OCI-LY3 (cell line): ENCODE data around the gene CACNA1C.

ENCODE experiments used
- EZH2phosphoT487 ChIP-seq: fragments of 200-600 bp; shearing (Covaris generic); IDR thresholded peaks from 2 replicates; pipeline ENCODE4 v1.6.1; 2018; ENCODE audit warnings: antibody characterized with exemption, mixed run types, low read depth
- TF ChIP-seq, protein P1 (sequence below): fragments of 200-600, 300-600 bp; sonication (generic); IDR thresholded peaks from 2 replicates; pipeline ENCODE4 v1.5.1; 2014; ENCODE audit warnings: antibody characterized with exemption, low read length, low read depth

- TF ChIP-seq, protein P1, sequence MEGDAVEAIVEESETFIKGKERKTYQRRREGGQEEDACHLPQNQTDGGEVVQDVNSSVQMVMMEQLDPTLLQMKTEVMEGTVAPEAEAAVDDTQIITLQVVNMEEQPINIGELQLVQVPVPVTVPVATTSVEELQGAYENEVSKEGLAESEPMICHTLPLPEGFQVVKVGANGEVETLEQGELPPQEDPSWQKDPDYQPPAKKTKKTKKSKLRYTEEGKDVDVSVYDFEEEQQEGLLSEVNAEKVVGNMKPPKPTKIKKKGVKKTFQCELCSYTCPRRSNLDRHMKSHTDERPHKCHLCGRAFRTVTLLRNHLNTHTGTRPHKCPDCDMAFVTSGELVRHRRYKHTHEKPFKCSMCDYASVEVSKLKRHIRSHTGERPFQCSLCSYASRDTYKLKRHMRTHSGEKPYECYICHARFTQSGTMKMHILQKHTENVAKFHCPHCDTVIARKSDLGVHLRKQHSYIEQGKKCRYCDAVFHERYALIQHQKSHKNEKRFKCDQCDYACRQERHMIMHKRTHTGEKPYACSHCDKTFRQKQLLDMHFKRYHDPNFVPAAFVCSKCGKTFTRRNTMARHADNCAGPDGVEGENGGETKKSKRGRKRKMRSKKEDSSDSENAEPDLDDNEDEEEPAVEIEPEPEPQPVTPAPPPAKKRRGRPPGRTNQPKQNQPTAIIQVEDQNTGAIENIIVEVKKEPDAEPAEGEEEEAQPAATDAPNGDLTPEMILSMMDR: peak; percentile 78
- TF ChIP-seq EZH2phosphoT487: no peak
Observed at GRCh38 chr12:2291182-2291832, 238.5 kb downstream of the CACNA1C start.
